Activated CD4-positive, alpha-beta T cell treated with anti-CD3 and anti-CD28 coated beads for 24 hours (primary cell): Measurements from ENCODE around the gene TMUB2.

Experiments used
- DNase-seq, 2 donors: peaks; one replicate each; pipeline ENCODE4 v3.0.0-alpha.2; 2020; ENCODE audit warnings: low read depth in 2 of 2

The TMUB2 gene

DNA sequence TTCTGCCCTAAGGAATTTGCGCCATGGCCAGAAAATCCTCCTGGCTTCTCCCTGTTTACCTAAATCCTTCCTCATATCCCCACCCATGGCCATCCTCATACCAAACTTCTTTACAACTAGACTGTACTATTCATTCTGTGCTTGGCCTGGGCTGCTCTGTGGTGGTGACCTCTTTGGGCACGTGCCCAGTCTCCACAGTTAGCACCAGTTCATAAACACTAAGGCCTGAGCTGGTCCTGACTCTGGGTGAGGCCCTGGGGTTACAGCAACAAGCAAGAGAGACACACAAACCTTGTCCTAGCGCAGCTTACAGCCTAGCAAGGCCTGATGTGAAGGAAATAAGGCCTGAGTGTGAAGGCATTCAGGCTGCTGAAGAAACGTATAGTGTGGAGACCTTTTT, 16.0 kb downstream of the TMUB2 start:
- no peak for DNase-seq

DNA sequence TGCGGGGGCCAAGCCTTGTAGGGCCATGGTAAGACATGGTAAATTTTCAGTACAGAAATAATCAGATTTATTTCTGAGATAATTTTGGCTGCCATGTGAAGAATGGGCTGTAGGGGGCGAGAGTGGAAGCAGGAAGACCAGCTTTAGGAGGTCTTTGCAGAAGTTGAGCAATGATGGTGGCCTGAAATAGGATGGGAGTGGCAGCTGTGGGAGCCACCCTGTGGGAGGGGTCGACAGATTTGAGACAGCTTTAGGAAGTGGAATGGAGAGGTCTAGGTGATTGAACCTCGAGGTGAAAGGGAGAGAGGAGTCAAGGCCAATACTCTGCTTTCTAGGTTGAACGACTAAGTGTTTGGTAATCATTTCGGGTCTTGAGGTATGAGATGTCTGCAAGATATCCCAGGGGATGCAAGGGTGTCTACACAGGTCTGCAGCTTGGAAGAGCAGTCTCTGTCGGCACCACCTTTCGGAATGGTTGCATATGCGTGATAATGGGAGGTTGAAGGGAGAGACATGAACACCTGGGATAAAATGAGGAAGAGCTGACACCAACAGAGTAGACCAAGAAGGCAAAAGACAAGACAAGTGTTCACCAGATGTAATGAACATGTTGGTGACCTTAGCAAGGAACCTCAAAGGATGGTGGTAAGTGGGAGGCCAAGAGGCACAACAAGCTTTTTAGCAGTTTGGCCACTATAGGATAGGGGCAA, 17.1 kb downstream of the TMUB2 start:
- peak in 1 of 2 donors; percentile 51 for DNase-seq

DNA sequence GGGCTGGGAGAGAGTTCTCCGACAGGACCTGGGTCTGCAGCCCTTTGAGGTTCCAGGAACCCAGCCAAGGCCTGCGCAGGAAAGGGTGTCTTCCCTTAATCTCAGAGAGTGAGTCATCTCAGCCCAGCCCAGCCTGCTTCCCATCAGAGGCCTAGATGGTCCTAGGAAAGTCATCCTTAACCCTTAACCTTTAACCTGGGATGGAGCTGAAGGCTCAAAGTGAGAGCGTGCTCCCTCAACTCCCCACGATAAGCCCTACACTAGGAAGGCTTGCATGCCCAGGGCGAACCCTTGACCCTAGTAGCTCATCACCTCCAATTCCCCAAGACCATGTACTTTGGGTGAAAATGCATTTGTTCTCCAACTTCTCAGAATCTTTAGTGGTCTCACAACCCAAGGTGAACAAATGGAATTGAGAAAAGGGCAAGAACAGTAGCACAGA, 17.7 kb downstream of the TMUB2 start:
- no peak for DNase-seq

DNA sequence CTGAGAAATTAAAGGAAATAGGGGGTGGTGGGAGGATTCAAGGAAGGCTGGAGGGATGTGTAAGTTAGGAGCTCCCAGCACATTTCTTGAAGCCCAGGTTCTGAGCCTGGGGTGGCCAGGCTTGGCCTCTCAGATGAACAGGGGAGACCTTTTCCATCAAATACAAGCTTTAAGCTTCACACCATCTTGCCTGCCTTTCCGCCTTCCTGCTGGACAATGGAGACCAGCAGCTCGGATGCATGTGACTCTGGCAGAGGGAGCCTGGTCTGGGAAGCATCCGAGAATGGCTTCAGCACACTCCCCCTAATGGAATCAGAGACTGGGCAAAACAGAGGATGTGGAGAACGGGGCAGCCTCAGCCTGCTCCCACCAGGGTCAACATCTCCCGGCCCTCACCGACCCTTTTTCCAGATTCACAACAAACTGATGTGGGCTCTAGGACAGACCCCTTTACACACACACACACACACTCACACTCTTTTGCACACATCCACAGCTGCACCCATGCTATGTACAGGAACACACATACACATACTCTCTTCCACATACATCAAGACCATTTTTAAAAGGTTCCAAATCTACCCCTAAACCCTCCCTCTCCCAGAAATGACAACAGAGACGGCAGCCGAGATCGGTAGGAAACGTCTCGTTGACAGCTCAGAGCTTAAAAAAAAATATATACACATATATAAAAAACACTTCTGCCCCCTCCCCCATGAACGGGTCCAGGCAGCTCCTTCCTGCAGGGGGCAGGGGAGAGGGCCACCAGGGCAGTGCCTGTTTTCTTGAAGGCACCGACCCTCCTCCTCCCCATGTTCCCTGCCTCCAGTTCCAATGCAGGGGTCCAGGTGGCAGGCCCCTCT, 19.4 kb downstream of the TMUB2 start:
- DNase-seq: no peak

DNA sequence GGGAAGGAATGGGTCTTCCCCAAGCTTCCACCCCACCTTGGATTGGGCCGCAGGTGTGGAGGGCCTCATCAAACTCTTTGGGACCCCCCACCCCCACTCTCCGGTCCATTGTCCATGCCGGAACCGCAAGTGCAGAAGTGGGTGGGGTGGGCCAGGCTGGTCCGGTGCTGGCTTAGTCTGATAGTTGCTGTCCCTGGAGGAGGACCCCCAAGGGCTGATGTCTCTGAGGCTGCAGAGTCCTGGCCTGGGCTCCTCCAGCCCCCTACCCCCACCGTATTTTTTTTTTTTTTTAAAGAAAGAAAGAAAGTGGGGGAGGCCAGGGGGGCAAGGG, 20.0 kb downstream of the TMUB2 start:
- no peak for DNase-seq

DNA sequence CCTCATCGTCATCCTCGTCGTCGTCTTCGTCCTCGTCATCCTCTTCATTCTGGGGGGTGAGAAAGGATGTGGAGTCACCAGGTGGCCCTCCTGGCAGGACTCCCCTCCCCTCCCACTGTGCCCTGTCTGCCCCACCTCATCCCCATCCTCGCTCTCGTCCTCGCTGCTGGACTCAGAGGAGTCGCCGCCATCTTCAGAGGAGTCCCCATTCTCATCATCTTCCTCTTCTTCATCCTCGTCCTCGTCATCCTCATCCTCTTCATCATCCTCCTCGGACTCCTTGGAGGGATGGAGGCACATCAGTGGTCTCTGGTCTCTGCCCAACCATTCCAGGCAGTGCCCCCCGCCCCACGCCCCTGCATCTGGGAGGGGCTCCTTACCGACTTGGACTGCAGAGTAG, 20.5 kb downstream of the TMUB2 start:
- DNase-seq: no peak

DNA sequence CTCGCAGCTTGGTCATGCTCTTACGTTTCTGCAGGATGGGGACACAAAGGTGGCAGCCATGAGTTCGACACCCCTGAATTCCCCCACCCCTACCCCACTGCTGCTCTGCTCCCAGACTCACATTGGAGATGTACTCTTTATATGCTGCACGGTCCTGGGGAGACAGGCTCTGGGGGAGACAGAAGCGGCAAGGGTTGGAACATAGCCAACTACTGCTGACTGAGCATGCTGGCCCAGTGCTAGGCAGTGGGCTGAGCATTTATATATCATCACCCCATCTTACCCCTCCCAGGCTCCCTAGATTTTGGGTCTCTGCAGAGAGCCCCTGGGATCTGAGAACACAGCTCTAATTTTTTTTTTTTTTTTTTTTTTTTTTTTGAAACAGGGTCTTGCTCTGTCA, 21.0 kb downstream of the TMUB2 start:
- no peak for DNase-seq

DNA sequence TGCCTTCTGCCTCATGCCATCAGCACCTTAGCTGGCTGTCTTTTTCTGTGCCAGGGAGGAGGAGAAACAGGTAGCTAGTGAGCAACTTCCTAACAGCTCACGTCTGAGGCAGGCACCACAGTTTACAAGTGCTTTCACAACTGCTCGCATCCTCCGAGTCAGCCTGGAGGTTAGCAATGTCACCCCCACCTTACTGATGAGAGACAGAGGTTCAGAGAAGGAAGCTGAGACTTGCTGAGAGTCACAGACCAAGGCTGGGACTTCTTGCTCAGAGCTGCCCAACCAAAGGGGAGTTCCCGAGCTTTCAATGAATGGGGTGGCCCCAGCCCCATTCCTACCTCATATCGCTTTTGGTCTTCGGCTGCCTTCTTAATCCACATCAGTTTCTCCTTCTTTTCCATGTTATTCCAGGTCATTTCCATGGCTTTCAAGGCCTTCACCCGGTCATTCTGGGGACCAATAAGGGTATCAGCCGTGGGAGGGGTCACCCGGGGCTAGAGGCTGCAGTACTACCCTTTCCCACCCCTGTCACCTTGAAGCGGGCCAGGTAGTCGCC, 23.1 kb downstream of the TMUB2 start:
- DNase-seq: no peak

DNA sequence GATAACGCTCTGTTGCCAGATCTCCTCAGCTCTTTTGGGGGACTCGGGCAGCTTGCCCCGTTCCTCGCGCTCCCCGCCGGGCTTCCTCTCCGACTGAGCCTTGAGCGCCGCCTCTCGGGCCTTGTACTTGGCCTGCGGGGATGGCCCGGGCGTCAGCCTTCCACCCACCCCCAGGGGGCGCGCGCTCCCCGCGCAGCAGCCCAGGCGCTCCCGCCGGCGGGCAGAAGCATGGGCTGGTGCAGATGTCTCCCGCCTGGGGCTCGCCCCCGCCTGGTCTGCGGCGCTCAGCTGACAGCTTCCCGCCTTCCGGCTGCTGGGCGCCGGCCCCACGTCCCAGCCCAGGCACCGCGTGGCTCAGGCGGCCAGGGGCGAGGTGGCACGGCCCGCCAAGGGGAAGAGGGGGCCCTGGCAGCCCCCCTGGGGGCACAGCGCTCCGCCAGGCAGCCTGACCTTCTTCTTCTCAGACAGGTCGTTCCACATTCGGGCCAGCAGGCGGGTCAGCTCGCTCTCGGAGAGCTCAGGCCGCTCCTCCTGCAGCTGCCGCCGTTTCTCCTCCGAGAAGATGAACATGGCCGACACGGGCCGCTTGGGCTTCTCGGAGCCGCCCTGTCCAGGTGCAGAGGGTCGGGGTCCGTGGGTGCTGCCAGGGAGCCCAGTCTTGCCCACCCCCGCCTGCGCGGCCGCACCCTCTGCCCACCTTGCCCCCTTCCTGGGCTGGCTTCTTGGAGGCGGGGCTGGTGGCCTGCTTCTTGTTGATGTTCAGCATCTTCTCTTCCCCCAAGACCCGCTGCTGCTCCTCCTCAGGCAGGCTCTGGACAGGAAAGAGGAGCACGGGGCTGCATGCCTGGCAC, 23.8 kb downstream of the TMUB2 start:
- peak; percentile 84 to 85 for DNase-seq

DNA sequence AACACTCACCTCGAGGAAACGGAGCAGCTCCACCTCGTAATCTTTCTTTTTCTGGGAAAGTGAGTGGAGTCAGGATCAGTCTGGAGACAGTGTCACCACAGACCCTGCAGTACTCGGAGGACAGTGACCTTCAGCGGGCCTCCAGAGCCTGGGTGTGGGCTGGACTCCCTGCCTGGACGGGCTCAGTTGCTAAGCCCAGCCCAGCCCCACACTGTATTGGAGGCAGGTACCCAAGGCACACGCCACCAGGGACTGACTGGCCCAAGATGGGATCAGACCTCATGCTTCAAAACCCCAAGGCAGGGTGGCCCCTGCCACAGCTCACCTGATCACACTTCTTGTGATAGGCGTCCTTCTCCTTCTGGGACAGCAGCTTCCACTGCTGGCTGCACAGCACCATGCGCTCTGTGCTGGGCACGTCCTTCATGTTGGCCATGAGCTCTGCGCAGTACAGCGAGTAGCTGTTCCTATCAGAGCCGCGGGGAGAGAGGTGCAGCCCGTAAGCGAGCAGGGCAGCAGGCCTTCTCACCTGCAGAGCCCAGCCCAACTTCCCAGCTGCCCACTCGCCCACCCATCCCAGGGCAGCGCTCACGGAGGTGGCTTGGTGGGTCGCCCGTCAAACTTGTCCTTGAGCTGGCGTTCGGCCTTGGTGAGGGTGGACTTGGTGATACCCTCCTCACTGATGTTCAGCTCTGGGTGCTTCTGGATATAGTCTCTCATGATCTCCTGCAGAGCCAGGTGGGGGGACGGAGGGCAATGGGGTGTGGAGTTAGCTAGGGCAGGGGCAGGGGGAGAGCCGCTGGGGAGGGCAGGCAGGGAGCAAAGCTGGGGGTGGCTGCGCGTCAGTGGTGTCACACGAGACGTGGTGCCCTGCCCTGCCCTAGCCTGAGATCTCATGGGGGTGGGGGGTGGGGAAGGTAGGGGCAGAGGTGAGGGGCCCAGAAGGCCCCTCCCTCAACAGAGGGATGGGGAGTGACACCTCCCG, 24.8 kb downstream of the TMUB2 start:
- no peak for DNase-seq

DNA sequence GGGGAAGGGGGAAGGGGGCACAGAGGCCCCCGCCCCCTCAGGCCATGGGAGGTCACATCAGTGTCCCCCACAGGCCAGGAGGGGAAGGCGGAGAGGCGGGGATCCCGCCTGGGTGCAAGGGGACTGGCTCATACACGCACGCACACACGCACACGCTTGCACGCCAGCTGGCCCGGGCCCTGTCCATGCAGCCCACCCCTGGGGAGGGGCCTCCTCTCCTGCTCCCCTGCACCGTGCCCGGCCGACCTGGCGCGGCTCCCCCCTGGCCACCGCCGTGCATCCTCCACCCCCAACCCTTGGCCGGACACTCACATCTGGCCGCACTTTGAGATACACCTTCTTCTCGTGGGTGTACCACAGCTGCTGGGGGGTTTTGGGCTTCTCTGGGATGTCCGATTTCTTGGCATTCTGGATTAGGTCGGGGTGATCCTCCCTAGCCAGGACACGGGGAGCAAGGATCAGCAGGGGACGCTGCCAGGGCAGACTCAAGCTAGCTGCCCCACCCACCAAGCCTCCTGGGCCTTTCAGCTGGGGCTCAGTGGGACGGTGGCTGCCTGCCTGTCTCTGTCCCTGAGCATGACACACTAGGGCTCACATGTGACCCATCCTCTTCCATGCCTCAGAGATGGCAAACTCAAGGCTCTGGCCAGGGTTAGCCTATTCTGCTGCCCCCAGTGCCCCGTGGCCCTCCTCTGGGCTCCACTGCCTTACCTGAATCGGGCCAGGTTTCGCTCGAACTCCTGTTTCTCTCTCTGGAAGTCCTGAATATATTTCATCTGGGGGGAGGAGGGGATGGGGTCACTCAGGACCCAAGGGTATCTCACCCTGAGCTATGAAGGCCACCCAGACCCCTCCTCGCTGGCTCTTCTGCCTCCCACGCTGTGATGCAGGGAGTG, 26.0 kb downstream of the TMUB2 start:
- DNase-seq: no peak

DNA sequence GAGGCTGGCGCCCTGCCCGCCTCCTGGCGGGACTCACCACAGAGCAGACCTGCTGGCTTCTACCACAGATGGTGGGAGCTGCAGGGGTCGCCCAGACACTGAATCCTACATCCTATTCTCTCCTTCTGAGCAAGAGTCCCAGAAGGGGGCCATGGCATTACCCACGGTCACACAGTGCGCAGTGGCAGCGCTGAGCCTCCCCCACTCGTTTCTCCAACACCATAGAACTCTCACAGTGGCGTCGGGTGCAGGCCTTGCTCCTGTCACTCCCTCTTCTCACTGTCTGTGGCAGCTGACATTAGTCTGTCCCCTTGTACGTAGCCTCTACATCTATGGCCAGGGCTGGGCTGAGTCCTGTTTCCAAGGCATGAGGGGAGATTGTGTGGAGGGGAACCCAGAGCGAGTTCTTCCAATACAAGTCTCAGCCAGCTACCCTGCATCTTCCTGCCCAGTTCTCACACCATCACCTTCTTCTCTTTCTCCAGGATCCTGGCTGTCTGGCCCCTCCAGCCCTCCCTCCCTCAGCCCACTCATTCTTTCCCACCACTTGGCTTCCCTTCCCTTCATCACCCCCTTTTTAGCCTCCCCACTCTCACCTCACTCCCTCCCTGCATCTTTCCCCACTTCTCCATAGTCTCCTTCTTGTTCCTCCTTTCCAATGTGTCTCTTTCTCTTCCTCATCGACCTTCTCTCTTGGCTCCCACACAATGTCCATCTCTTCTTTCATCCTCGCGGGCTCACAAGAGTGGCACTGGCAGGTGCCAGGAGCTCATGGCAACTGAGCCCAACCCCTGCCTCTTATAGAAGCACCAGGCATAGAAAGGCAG, 26.8 kb downstream of the TMUB2 start:
- no peak for DNase-seq

DNA sequence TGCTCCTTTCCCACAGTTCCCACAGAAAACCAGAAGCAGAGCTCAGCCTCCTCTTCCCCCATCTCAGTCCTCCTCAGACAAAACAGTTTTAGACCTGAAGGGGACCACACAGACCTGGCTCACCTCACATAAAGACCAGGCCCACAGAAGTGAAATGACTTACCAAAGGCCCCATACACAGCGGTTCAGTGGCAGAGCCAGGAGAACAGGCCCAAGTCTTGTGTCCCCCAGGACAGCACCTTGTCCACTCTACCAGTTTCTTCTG, 27.4 kb downstream of the TMUB2 start:
- DNase-seq: no peak

DNA sequence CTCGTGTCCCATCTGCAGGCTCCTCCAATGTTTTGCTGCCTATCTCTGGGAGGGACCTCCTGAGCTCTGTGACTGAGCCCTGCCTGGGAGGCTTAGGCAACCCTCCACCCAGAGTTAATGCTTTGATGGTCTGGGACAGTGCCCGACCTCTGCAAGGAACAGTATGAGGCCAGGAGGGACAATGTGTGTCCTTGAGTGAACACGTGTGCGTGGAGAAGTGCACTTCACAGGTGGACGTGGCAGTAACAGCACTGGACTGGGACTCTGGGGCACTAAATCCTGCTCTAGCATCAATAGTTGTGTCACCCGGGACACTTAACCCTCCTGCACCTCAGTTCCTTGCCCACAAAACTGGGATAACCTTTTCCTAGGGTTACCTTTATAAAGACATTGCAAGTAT, 28.1 kb downstream of the TMUB2 start:
- DNase-seq: no peak

DNA sequence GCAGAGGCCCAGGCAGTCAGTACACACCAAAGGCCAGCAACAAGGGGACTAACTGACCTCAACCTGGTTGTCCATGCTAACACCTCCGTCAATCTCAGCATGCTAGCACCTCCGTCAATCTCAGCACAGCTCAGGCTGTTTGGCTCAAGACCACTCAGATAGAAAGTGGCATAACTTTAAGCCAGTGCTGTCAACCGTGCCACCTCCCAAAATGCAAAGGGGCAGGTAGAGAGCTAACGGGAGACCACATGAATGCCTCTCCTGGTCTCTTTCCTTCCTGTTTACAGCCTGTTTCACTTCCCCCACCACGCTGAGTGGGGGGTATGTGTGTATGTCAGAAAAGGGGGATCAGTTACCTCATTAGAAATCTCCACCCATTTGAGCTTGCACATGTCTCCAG, 29.4 kb downstream of the TMUB2 start:
- DNase-seq: no peak

DNA sequence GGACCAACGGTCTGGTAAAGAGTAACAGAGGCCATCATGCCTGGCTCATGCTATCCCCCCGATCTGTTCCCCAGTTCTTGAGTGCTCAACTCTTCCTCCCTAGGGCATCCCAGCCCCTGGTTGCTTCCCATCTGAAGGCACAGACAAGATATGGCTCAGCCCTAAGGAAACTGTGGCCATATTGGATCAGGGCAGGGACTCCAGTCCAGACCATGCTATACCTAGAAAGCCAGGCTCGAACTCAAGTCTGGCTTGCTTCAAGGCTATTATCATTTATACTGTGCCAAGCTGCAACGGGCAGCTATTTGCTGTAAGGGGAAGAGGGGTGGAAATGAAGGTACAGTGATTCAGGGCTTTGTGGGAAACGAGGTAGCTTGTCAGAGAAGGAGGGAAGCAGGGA, 29.9 kb downstream of the TMUB2 start:
- no peak for DNase-seq

DNA sequence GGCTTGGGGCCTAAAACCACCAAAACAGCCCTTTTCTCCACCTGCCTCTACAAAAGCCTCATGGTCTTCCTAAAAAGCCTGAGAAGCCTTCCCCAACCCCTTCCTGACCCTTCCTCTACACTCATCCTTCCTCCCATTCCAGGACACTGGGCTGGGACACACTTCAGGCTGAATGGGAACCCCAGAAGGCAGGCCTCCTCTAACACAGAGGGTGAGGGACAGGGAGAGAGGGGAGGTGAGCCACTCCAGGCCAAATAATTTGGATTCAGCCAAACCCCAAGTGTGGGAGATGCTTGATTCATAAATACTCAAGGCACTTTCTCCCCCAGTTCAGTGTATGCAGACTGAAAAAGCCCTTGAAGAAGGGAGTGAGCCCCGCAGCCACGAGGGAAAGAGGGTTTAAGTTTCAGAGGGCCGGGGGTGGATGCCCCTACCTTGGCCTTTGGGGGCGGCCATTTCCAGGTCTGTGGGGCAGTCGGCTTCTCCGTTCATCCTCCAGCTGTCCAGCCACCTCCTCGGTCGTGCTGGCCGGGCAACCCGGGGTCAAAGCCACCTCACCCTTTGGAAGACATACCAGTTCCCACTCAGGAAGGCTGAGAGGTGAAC, 31.1 kb downstream of the TMUB2 start:
- DNase-seq: no peak

DNA sequence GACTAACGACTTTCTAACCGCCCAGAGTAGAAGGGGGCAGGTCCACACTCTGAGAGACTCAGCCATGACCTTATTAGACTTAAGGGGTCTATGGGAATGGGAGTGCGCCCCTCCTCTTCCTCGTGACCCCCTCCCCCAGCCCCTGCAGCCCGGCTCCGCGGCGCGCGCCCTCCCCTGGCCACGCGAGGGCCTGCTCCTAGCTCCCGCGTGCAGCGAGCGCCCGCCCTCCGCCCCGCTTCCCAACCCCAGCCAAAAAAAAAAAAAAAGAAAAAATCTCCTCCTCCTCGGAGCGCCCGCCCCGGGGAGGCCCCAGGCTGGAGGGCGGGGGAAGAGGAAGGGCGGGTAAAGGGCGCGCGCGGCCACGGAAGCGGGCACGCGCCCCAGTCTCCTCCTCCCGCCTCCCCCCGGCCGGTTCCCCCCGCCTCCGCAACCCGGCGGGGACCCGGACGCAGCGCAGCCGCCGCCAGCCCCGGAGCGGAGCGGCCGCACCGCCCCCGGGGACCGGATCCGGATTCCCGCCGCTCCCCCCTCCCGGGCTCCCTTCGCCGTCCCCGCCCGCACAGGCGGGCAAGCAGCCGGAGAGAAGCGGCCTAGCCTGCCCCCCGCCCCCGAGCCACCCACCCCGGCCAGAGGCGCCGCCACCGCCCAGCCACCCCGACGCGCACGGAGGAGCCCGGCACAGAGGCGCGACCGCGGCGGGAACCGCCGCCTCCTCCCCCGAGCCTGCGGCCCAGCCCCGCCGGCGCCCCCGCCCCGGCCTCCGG, 31.8 kb downstream of the TMUB2 start:
- peak; percentile 66 to 76 for DNase-seq
